NCI-H524 (cell line): ENCODE results near the gene SUGP2.
"Not testable (repeated sequence)": the region's sequence is repeated elsewhere in the genome, so short reads cannot be mapped to it uniquely, and the experiment has no call there.

Experiments used
- DNase-seq, 2 experiments: peaks; one replicate each; lab custom pipeline; 2025; lab: John Stamatoyannopoulos, UW

SUGP2 gene

GRCh38 chr19:18990128-18990708 is 43.1 kb downstream of the SUGP2 start:
- DNase-seq, result no peak

- no peak for DNase-seq
These were observed 44.0 kb downstream of the SUGP2 start for GRCh38 chr19:18989316-18989715.

GRCh38 chr19:18987456-18987855 is 45.9 kb downstream of the SUGP2 start:
- DNase-seq, result peak; percentile 84 to 97

- no peak for DNase-seq
These were observed 48.1 kb downstream of the SUGP2 start for GRCh38 chr19:18985257-18985656.

- DNase-seq, result no peak
These were observed 49.1 kb downstream of the SUGP2 start for GRCh38 chr19:18984251-18984650.

- no peak for DNase-seq
These were observed 50.6 kb downstream of the SUGP2 start for GRCh38 chr19:18982669-18983068.

GRCh38 chr19:18980432-18981020 is 52.8 kb downstream of the SUGP2 start:
- no peak for DNase-seq

- no peak for DNase-seq
These were observed 54.7 kb downstream of the SUGP2 start for GRCh38 chr19:18978616-18979015.

GRCh38 chr19:18975869-18976268 is 57.4 kb downstream of the SUGP2 start:
- no peak for DNase-seq

GRCh38 chr19:18975011-18975410 is 58.3 kb downstream of the SUGP2 start:
- no peak for DNase-seq

- DNase-seq, result no peak
These were observed 60.5 kb downstream of the SUGP2 start for GRCh38 chr19:18972851-18973250.

GRCh38 chr19:18972301-18972811 is 61.0 kb downstream of the SUGP2 start:
- DNase-seq, result no peak

- DNase-seq, result no peak
These were observed 63.2 kb downstream of the SUGP2 start for GRCh38 chr19:18969931-18970659.

- no peak for DNase-seq
These were observed 65.8 kb downstream of the SUGP2 start for GRCh38 chr19:18967358-18968146.

- DNase-seq, result no peak
These were observed 67.0 kb downstream of the SUGP2 start for GRCh38 chr19:18966307-18966706.

GRCh38 chr19:18964121-18964520 is 69.2 kb downstream of the SUGP2 start:
- no peak for DNase-seq

- DNase-seq, result peak in 1 of 2 experiments; percentile 17
These were observed 71.3 kb downstream of the SUGP2 start for GRCh38 chr19:18961767-18962620.

GRCh38 chr19:18960370-18960769 is 72.9 kb downstream of the SUGP2 start:
- no peak for DNase-seq

- no peak for DNase-seq
These were observed 78.3 kb downstream of the SUGP2 start for GRCh38 chr19:18955042-18955441.

- DNase-seq, result no peak
These were observed 79.2 kb downstream of the SUGP2 start for GRCh38 chr19:18954094-18954493.

- DNase-seq, result not testable (repeated sequence)
These were observed 80.8 kb downstream of the SUGP2 start for GRCh38 chr19:18952364-18953003.
